AG09309 (cell line): Measurements from ENCODE around the gene NOL12.
A peak's percentile ranks its signal among the peaks of the same experiment; 100 is the strongest.
"Not testable (repeated sequence)": the region's sequence is repeated elsewhere in the genome, so short reads cannot be mapped to it uniquely, and the experiment has no call there.

Experiments used
- DNase-seq: peaks from one replicate; pipeline ENCODE4 v3.0.0-alpha.2; 2010; ENCODE audit warnings: low read depth
- H3K4me3 ChIP-seq: 2 replicates; pipeline ENCODE4 v1.5.1; 2011; ENCODE audit warnings: mild to moderate bottlenecking, low read depth, low read length, moderate library complexity; ENCODE audit not compliant: control insufficient read depth
- TF ChIP-seq, protein P1 (sequence below): IDR thresholded peaks from 2 replicates; pipeline ENCODE4 v1.5.1; 2011; ENCODE audit warnings: mild to moderate bottlenecking, low read depth, low read length, inconsistent platforms; ENCODE audit not compliant: insufficient read depth, control insufficient read depth; ENCODE audit errors: missing control alignments

The NOL12 gene

DNA sequence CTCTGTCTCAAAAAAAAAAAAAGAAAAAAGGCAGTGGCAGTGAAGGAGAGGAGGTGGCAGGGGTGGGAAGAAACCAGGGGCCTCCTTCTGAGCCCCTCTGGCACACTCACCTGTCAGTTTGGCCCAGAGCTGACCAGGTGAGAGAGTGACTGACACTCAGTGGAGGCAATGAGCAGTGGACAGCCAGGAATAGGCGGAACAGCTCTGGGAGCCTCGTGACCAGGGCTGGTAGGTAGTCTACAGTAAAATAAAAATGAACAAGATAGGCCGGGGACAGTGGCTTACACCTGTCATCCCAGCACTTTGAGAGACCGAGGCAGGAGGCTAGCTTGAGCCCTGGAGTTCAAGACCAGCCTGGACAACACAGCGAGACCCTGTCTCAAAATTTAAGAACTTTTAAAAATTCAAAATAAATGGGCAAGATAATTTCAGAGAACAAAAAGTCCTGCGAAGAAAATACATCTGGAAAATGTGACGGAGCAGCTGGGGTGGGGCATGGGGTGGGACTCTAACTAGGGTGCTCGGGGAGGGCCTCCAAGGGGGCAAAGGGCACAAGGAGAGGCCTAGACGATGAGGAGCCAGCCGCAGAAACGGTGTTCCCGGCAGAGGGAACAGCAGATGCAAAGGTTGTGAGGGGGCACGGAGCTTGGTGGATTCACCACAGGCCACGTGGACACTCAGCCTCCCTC, 31.4 kb upstream of the NOL12 start:
- no peak for DNase-seq
- TF ChIP-seq, protein P1, sequence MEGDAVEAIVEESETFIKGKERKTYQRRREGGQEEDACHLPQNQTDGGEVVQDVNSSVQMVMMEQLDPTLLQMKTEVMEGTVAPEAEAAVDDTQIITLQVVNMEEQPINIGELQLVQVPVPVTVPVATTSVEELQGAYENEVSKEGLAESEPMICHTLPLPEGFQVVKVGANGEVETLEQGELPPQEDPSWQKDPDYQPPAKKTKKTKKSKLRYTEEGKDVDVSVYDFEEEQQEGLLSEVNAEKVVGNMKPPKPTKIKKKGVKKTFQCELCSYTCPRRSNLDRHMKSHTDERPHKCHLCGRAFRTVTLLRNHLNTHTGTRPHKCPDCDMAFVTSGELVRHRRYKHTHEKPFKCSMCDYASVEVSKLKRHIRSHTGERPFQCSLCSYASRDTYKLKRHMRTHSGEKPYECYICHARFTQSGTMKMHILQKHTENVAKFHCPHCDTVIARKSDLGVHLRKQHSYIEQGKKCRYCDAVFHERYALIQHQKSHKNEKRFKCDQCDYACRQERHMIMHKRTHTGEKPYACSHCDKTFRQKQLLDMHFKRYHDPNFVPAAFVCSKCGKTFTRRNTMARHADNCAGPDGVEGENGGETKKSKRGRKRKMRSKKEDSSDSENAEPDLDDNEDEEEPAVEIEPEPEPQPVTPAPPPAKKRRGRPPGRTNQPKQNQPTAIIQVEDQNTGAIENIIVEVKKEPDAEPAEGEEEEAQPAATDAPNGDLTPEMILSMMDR = no peak
- no peak overlapping the region for H3K4me3 ChIP-seq

DNA sequence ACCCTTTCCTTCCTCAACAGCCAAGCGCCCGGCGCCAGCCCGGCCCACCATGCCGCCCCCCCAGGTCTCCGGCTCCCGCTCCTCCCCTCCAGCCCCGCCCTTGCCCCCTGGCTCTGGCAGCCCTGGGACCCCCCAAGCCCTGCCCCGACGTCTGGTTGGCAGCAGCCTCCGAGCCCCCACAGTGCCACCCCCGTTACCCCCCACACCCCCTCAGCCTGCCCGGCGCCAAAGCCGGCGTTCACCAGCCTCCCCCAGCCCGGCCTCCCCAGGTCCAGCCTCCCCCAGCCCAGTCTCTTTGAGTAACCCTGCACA, 30.9 kb upstream of the NOL12 start:
- no peak overlapping the region for H3K4me3 ChIP-seq
- TF ChIP-seq, protein P1 = no peak
- DNase-seq = no peak

DNA sequence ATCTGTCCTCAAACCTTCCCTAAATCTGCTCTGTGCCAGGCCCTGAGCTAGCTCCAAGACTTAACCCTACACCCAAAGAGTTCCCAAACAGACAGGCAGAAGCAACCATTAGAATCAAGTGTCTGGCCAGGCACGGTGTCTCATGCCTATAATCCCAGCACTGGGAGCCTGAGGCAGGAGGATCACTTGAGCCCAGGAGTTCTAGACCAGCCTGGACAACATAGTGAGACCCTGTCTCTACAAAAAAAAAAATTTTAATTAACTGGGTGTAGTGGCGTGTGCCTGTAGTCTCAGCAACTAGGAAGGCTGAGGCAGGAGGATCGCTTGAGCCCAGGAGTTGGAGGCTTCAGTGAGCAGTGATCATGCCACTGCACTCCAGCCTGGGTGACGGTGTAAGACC, 29.6 kb upstream of the NOL12 start:
- H3K4me3 ChIP-seq, DNase-seq: not testable (repeated sequence)

DNA sequence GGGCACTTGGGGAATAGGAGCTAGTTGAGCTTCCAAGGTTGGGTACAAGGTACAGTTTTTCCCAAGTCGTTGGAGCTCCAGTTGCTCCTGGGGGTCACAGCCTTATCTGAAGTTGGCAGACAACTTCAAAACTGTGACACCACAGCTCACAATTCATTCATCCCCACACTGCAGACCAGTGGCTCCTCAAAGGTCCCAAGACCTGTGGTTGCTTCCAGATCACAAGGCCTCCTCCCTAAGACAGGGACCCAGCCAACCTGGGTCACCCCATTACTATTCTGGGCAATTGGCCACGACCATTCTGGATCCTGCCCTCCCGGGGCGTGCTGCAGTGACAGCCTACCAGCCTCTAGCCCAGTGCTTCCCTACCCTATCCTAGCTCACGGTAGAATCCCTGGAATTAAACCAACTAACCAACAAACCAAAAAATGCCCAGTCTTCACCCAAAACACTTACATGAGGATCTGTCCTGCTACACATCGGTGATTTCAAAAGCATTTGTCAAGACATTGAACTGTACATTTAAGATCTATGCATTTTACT, 28.5 kb upstream of the NOL12 start:
- TF ChIP-seq, protein P1 = no peak
- peak overlapping the region; percentile 50 for H3K4me3 ChIP-seq
- no peak for DNase-seq

DNA sequence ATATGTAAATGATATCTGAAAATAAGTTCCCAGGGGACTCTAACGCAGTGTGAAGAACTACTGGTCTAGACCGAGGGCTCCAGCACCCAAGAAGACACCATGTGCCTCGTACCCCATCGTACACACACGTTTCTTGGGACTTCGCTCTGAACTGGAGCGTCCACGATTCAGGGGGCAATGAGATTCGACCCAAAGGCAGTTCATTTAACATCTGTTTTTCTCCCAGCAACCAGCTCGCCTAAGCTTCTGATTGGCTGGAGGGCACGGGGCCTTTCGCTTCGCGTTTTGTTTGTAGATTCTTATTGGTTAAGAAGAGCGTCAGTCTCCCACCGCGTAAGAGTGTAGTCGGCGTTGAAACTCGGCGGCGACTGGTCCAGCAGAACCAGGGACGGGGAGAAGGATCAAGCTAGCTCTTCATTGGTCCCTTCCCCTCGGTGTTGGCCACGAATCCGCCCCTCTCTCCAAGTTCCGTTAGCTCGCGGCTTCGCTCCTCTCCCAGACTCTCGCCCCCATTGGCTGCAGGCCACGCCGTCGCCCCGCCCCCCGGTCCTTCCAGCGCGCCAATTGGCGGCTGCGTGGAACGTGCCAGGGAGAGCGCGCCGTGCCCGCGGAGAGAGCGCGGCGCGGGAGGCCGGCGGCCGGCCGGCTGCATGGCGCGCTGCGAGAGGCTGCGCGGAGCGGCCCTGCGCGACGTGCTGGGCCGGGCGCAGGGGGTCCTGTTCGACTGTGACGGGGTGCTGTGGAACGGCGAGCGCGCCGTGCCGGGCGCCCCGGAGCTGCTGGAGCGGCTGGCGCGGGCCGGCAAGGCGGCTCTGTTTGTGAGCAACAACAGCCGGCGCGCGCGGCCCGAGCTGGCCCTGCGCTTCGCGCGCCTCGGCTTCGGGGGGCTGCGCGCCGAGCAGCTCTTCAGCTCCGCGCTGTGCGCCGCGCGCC, 27.7 kb upstream of the NOL12 start, which contains the start of gene PDXP:
TSS of gene PDXP (plus strand) at position 591 of the 933 bp plus-strand sequence. CDS start at position 651, 60 bp downstream.
- TF ChIP-seq, protein P1 = no peak
- H3K4me3 ChIP-seq = peak within 1 kb of the TSS; percentile 84
- peak; percentile 100 for DNase-seq

DNA sequence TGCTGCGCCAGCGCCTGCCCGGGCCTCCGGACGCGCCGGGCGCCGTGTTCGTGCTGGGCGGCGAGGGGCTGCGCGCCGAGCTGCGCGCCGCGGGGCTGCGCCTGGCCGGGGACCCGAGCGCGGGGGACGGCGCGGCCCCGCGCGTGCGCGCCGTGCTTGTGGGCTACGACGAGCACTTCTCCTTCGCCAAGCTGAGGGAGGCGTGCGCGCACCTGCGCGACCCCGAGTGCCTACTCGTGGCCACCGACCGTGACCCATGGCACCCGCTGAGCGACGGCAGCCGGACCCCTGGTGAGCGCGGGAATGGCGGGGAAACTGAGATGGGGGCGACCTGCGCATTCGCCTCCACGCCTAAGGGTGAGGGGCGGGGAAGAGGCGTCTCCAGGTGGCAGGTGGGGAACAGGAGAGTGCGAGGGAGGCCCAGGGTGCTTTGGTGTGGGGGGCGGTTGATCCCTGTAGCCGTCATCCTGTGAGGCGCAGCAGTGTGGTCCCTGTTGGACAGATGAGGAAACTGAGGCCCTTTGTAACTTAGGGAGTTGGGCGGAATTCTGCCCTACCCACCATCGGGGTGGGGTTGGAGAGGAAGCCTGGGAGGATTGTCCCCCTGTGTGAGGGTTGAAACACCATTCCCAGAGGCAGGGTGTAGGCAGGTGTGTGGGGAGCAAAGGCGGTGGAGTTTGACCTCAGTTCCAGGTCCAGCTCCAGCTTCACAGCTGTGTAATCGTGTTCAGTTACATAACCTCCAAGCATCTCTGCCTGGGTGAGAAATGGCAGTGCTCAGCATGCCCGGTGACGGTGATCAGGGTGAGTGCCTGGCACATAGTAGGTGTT, 26.9 kb upstream of the NOL12 start:
- no peak for DNase-seq
- H3K4me3 ChIP-seq = peak overlapping the region; percentile 84
- TF ChIP-seq, protein P1 = no peak
